Embryonic facial prominence (tissue), 1 donor: Measurements from ENCODE around the gene S100A10.
A peak's percentile ranks its signal among the peaks of the same experiment; 100 is the strongest.

Experiments used
- DNase-seq: peaks from one replicate; pipeline ENCODE4 v3.0.0-alpha.2; 2016; ENCODE audit errors: extremely low spot score

S100A10 gene

GRCh38 chr1:151993734-151994496 lies at the start of gene S100A10:
Gene S100A10, minus strand, starts transcription at chr1:151993859. Its CDS starts 7,629 bp downstream, at chr1:151986230.
- DNase-seq, result peak; percentile 39

DNA sequence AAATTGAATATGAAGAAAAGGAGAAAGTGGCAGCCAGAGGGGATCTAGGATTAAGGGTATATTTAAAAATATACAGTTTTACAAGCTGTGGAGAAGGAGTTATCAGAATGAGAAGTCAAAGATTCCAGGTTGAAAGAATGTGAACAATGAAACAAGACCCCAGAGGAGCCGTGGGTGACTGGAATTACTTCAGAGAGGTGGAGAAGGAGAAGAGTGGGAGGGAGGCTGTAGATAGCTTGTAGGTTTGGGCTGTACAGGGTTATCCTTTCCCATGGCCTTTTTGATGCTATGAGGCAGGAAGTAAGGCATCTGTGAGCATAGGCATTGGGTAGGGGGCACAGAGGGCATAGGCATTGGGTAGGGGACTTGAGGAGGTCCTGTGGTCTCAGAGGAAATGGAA lies 48.4 kb upstream of the S100A10 start:
- no peak for DNase-seq

- DNase-seq, result no peak
These were observed 46.2 kb upstream of the S100A10 start for GRCh38 chr1:152039886-152040285.

GRCh38 chr1:152039461-152039860 lies 45.8 kb upstream of the S100A10 start:
- DNase-seq, result no peak

DNA sequence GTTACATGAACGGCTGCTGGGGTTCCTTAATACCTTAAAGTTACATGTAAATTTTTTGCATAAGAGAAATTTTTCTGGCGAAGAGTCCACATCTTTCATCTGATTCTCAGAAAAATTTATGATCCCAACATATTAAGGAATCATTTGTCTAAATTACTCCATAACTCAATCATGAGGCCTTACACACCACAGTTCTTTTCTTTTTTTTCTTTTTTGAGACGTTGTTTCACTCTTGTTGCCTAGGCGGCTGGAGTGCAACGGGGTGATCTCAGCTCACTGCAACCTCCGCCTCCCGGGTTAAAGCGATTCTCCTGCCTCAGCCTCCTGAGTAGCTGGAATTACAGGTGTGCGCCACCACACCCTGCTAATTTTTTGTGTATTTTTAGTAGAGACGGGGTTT lies 45.2 kb upstream of the S100A10 start:
- no peak for DNase-seq

DNA sequence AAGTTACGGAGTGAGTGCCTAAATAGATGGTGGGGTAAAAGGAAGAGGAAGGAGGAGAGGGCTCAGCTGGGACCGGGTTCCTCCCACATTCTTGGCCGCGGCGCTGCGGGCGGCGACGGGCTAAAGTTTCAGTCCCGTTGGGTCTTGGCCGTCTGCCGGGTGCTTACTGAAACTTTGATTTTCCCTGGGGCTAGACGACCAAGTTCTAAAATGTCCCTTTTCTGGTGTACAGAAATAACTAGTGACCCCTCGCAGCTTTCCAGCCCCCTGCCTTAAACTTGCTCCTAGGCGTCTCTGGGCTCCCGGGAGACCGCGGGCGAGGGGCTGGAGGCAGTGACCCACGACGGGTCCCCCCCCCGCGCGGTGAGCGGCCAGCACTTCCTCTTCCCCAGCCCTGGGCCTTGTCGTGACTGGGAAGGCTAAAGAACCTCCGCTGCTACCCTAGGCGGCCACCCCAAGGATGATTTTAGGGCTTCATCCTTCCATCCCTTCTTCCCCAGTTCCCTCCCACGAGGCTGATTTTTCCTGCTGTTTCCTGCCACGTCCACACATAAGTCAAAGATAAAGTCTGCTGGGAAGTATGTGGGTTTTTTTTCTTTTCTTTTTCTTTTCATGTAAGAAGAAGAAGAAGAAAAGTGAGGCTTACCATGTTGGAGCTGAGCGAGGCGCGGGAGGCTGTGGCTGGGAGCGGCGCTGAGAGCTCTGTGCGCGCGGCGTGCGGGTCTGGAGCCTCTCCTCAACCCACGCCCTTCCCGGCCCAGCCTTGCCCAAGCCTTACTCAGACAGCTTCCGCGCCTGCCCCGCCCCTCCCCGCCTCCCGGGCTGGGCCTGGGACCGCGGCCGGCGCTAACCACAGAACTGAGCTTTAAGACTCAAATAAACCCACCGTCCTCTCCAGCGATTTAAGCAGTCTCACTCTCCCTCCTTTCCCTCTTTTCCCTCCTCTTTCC lies 42.9 kb upstream of the S100A10 start, which contains the start of gene S100A11:
Gene S100A11 (minus strand): TSS at position 738 of the 950 bp plus-strand sequence. CDS start 89 bp downstream, at position 649.
- peak; percentile 64 for DNase-seq

DNA sequence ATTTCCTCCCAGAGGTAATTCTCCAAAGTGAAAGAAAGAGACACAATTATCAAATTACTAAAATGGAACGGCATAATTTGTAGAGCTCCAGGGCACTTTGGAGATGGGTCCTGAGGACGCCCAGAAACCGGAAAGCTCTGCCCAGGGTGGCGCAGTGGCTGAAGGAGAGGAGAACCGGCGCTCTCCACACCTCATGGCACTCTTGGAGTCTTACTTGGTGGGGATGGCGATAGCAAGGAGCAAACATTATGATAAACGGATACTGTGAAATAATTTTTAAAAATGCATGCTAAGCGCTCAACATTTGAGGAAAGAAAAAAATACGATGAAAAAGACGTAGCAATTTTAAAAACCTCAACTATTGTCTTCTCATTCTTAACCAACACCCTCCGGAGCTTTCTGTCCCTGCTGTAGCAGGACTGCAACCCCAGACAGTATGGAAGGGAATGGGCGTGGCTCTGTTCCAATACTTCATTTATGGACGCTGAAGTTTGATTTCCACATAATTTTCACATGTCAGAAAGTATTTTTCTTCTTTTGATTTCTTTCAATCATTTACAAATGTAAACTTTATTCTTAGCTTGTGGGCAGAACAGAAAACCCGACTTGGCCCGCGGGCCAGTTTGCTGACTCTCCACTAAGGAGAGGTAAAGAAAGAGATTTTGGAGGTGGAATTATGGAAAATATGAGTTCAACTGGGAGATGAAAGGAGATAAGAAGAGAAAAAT lies 42.0 kb upstream of the S100A10 start:
- no peak for DNase-seq

- DNase-seq, result peak; percentile 28
These were observed 41.2 kb upstream of the S100A10 start for GRCh38 chr1:152034654-152035538.

DNA sequence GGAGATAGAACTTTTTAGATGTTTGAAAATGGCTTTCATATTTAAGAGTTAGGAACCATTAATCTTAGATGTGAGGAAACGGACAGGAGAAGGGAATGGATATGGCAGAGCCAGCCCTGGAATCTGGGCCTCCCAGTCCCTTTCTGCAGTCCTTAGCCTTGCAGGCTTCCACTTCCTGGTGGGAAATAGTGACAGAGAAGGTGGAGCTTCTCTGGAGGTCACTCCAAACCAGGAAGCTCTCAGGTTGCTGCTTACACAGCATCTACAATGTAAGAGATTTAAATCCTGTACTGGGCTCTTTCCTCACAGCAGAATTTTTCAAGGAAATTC lies 40.6 kb upstream of the S100A10 start:
- no peak for DNase-seq

DNA sequence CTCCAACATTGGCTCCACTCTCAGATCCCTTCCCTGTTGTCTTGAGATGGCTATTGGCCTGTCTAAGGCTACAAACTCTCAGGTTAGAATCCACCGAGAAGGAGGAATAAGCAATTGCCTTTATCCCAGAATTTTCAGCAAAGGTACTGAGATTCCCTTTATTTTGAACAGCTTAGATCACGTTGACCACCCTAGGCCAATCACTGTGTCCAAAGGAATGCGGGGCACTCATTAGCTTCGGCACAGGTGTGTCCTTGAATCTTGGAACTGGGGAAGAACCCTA lies 36.2 kb upstream of the S100A10 start:
- DNase-seq, result no peak

GRCh38 chr1:152029144-152029928 lies 35.7 kb upstream of the S100A10 start:
- no peak for DNase-seq

GRCh38 chr1:152026895-152027294 lies 33.2 kb upstream of the S100A10 start:
- no peak for DNase-seq

DNA sequence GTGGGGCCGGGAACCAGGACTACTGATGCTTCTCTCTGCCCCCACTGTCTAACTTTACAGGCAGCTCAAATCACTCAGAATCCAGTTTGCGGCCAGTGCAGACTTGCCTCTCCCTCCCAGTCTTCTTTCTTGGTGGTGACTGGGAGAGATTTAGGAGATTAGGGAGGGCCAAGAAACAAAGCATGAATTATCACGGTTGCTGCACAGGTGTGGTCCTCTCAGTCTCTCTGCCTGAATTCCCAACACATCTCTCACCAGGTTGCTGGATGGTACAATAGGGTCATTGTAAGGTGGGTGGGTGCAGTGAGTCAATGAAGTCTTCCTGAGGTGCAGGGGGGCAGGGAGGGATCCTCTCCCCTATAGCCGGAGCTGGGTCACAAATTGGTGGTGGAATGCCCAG lies 30.6 kb upstream of the S100A10 start:
- DNase-seq, result no peak

- DNase-seq, result no peak
These were observed 29.6 kb upstream of the S100A10 start for GRCh38 chr1:152023221-152023620.

DNA sequence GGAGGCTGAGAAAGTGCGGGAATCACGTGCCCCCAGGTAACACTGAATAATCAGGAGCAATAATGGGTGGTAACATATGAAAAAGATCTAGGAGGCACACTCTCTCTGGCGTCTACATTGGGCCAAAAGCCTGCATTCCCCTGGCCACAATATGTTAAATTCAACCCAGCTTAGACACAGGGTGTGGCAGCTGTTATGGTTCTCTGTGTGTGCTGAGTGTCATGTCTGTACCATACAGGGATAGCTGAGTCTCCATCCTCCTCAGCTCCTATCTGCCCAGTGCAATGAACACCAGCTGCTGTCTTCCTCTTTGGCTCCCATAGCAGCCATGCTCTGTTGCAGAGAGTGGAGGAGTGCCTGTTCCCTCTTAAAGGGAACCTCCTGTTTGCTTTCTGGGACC lies 28.8 kb upstream of the S100A10 start:
- no peak for DNase-seq

GRCh38 chr1:152021569-152021968 lies 27.9 kb upstream of the S100A10 start:
- no peak for DNase-seq

DNA sequence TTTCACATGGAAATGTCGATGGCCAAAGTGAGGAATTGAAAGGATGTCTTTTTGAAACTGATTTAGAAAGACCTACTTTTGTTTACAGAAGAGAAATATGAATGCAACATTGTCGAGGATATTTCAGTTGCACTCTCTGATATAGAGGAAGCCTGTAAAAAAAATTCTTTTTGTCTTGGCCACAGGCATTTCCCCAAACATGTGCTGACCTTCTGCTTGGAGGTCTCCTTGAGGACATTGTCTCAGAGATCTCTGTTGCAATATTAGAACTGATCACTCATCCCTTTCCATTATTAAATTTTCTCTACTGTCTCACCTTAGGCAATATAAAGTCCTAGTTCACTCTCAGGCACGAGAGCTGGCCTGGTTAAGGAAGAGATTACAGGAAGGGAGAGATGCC lies 27.2 kb upstream of the S100A10 start:
- DNase-seq, result no peak

GRCh38 chr1:152018537-152018936 lies 24.9 kb upstream of the S100A10 start:
- no peak for DNase-seq

- no peak for DNase-seq
These were observed 22.1 kb upstream of the S100A10 start for GRCh38 chr1:152015766-152016165.

GRCh38 chr1:152014943-152015342 lies 21.3 kb upstream of the S100A10 start:
- DNase-seq, result no peak
